HEK293 (cell line): ENCODE results near the gene NAT10.

Experiments
- CTCF ChIA-PET: fragments of 350-600 bp; formaldehyde crosslinking; extraction: SDS; loops from one replicate; lab custom pipeline; 2021; ENCODE audit warnings: antibody characterized with exemption; lab: Yijun Ruan, JAX
- POLR2A ChIA-PET: fragments of 300-600 bp; formaldehyde crosslinking; extraction: SDS; loops from one replicate; lab custom pipeline; 2020; ENCODE audit warnings: antibody characterized with exemption, inconsistent platforms; lab: Yijun Ruan, JAX
- H3K27ac ChIP-seq: fragments of 200-500 bp; sonication (Bioruptor generic); 2 replicates; pipeline ENCODE4 v1.5.1; 2014; ENCODE audit warnings: low read depth, low read length, control low read depth, inconsistent platforms; ENCODE audit errors: extremely low read depth
- H3K36me3 ChIP-seq, 2 experiments: fragments of 200-500 bp in 1 of 2; sonication (Bioruptor generic) in 1 of 2; 1 replicate in 1 of 2; 2 replicates in 1 of 2; pipeline ENCODE4 v1.5.1; 2014 to 2017; ENCODE audit warnings: inconsistent platforms in 2 of 2, low read length in 2 of 2; ENCODE audit not compliant: control insufficient read depth in 2 of 2, insufficient read depth in 1 of 2
- H3K4me1 ChIP-seq: fragments of 200-500 bp; sonication (Bioruptor generic); 2 replicates; pipeline ENCODE4 v1.5.1; 2014; ENCODE audit warnings: mild to moderate bottlenecking, low read length, inconsistent platforms; ENCODE audit not compliant: control insufficient read depth, insufficient read depth
- H3K4me3 ChIP-seq: 2 replicates; pipeline ENCODE4 v1.5.1; 2011; ENCODE audit warnings: low read depth, mild to moderate bottlenecking, control low read depth, low read length, moderate library complexity
- H3K9me3 ChIP-seq: fragments of 200-500 bp; sonication (Bioruptor generic); 2 replicates; pipeline ENCODE4 v1.5.1; 2014; ENCODE audit warnings: low read depth, low read length, inconsistent platforms; ENCODE audit not compliant: control insufficient read depth, insufficient read depth
- ELK4 ChIP-seq: IDR thresholded peaks from 2 replicates; pipeline ENCODE4 v1.6.1; 2011; ENCODE audit warnings: mild to moderate bottlenecking, low read depth, low read length, borderline replicate concordance
- KLF7 ChIP-seq: fragments of 450-650 bp; formaldehyde crosslinking; IDR thresholded peaks from 2 replicates; pipeline ENCODE4 v1.5.1; 2016; ENCODE audit warnings: missing biosample characterization, missing genetic modification characterization, borderline replicate concordance
- KLF8 ChIP-seq: fragments of 450-650 bp; formaldehyde crosslinking; IDR thresholded peaks from 2 replicates; pipeline ENCODE4 v1.5.1; 2016; ENCODE audit warnings: missing biosample characterization, missing genetic modification characterization
- PBX3 ChIP-seq: sonication (generic); formaldehyde crosslinking; IDR thresholded peaks from 2 replicates; pipeline ENCODE4 v1.8.1; 2022; ENCODE audit warnings: mild to moderate bottlenecking, moderate library complexity, missing genetic modification reagents
- PRDM1 ChIP-seq: fragments of 450-650 bp; formaldehyde crosslinking; IDR thresholded peaks from 2 replicates; pipeline ENCODE4; 2016; ENCODE audit warnings: missing biosample characterization, missing genetic modification characterization
- ZBTB49 ChIP-seq: fragments of 450-650 bp; formaldehyde crosslinking; IDR thresholded peaks from 2 replicates; pipeline ENCODE4 v1.5.1; 2016; ENCODE audit warnings: missing biosample characterization, missing genetic modification characterization, low read depth
- ZFP37 ChIP-seq: fragments of 450-650 bp; formaldehyde crosslinking; IDR thresholded peaks from 2 replicates; pipeline ENCODE4 v1.5.1; 2016; ENCODE audit warnings: missing biosample characterization, missing genetic modification characterization
- ZNF138 ChIP-seq: fragments of 450-650 bp; formaldehyde crosslinking; IDR thresholded peaks from 2 replicates; pipeline ENCODE4 v1.5.1; 2016; ENCODE audit warnings: missing biosample characterization, missing genetic modification characterization, borderline replicate concordance
- ZNF148 ChIP-seq: fragments of 450-650 bp; formaldehyde crosslinking; IDR thresholded peaks from 2 replicates; pipeline ENCODE4 v1.5.0; 2017; ENCODE audit warnings: missing biosample characterization, missing genetic modification characterization, borderline replicate concordance
- ZNF19 ChIP-seq: fragments of 450-650 bp; formaldehyde crosslinking; IDR thresholded peaks from 2 replicates; pipeline ENCODE4; 2016; ENCODE audit warnings: missing biosample characterization, missing genetic modification characterization, low read depth
- ZNF354C ChIP-seq: fragments of 450-650 bp; formaldehyde crosslinking; IDR thresholded peaks from 2 replicates; pipeline ENCODE4 v1.5.1; 2016; ENCODE audit warnings: missing biosample characterization, missing genetic modification characterization, low read depth, borderline replicate concordance
- ZNF37A ChIP-seq: fragments of 450-650 bp; IDR thresholded peaks from 2 replicates; pipeline ENCODE4 v1.5.1; 2018; ENCODE audit warnings: missing biosample characterization, missing genetic modification characterization
- ZNF560 ChIP-seq: fragments of 450-650 bp; formaldehyde crosslinking; IDR thresholded peaks from 2 replicates; pipeline ENCODE4 v1.5.1; 2017; ENCODE audit warnings: missing biosample characterization, missing genetic modification characterization, borderline replicate concordance
- ZNF571 ChIP-seq: fragments of 450-650 bp; formaldehyde crosslinking; IDR thresholded peaks from 2 replicates; pipeline ENCODE4 v1.5.0; 2017; ENCODE audit warnings: missing biosample characterization, missing genetic modification characterization
- ZNF830 ChIP-seq: fragments of 450-650 bp; IDR thresholded peaks from 2 replicates; pipeline ENCODE4 v1.5.0; 2018; ENCODE audit warnings: missing biosample characterization, missing genetic modification characterization, low read depth, mild to moderate bottlenecking, moderate library complexity
- ZSCAN23 ChIP-seq: fragments of 450-650 bp; formaldehyde crosslinking; IDR thresholded peaks from 2 replicates; pipeline ENCODE4 v1.5.1; 2016; ENCODE audit warnings: missing biosample characterization, missing genetic modification characterization
- ZSCAN4 ChIP-seq: fragments of 450-650 bp; formaldehyde crosslinking; IDR thresholded peaks from 2 replicates; pipeline ENCODE4 v1.5.1; 2017; ENCODE audit warnings: missing biosample characterization, missing genetic modification characterization

The NAT10 gene

GRCh38 chr11:34114471-34114870, 9.0 kb downstream of the NAT10 start:
- H3K27ac ChIP-seq, result no peak overlapping the region
- POLR2A ChIA-PET, result interaction anchor here (1.4 kb wide), 1 partner anchor 9 kb away, joined by 3 read pairs; the partner anchor contains the start of gene NAT10
- TF ChIP-seq ZNF138 (tag by site-specific recombination), result no peak
- TF ChIP-seq KLF8 (tag by site-specific recombination), result no peak
- no peak for TF ChIP-seq ZNF148
- no peak for TF ChIP-seq ZSCAN23 (tag by site-specific recombination)
- no peak for TF ChIP-seq ZNF19 (tag by site-specific recombination)
- TF ChIP-seq ZNF830 (tag by site-specific recombination), result no peak
- TF ChIP-seq ELK4, result no peak
- TF ChIP-seq ZNF571 (tag by site-specific recombination), result no peak
- no peak for TF ChIP-seq PBX3
- no peak for TF ChIP-seq KLF7 (tag by site-specific recombination)
- no peak for TF ChIP-seq ZNF37A
- TF ChIP-seq ZFP37 (tag by site-specific recombination), result no peak
- peaks cover 23 to 95% of the 10 kb centered on the region in 2 experiments for H3K36me3 ChIP-seq
- CTCF ChIA-PET, result no interaction called here
- no peaks in the 10 kb centered on the region for H3K9me3 ChIP-seq
- no peak overlapping the region for H3K4me3 ChIP-seq
- no peaks in the 10 kb centered on the region for H3K4me1 ChIP-seq

GRCh38 chr11:34120651-34121050, 15.2 kb downstream of the NAT10 start:
- no peak for TF ChIP-seq ZSCAN4
- no peak for TF ChIP-seq ZNF354C (tag by site-specific recombination)
- TF ChIP-seq PRDM1 (tag by site-specific recombination), result no peak
- no peak for TF ChIP-seq ZBTB49
- TF ChIP-seq ZNF560, result no peak
- Histone ChIP-seq H3K4me1 (0 out of 2 replicates have a peak, but pooled peaks cover 2% of the 10 kb centered on the region), H3K4me3 (no peak overlapping the region), H3K27ac (no peak overlapping the region), H3K36me3 (peaks cover 15 to 92% of the 10 kb centered on the region in 2 experiments; a peak in 2 of 3 replicates), H3K9me3 (no peaks in the 10 kb centered on the region)
- ChIA-PET CTCF (no interaction called here), POLR2A (no interaction called here)
